Endothelial cell of umbilical vein (primary cell): ENCODE results near the gene PDAP1. TPM values are rescaled to one million over a fixed set of nuclear protein-coding genes. Genes with fewer than 3 reads are reported as not detected.

Experiments
- BruUV-seq: library from RNA; stranded (reverse); fragments of 400-500 nt; replicated peaks from 2 replicates; lab custom pipeline; 2021; lab: Mats Ljungman, UMichigan
- CTCF ChIA-PET: fragments of 300-600, 350-600 bp; sonication (Branson Sonifier 250); formaldehyde crosslinking; loops from one replicate; lab custom pipeline; 2021; ENCODE audit warnings: antibody characterized with exemption, inconsistent platforms; lab: Charles Lee
- POLR2A ChIA-PET: fragments of 300-600, 350-600 bp; sonication (Branson Sonifier 250); formaldehyde crosslinking; loops from one replicate; lab custom pipeline; 2021; ENCODE audit warnings: antibody characterized with exemption, inconsistent platforms; lab: Charles Lee
- DNase-seq: peaks from one replicate; pipeline ENCODE4 v3.0.0-alpha.2; 2011; ENCODE audit warnings: low read depth, low spot score
- FAIRE-seq: peaks from 2 replicates; lab custom pipeline; 2011; peaks lifted over from hg19 to GRCh38; lab: Jason Lieb, UNC
- H2AFZ ChIP-seq: 2 replicates; pipeline ENCODE4 v1.6.0; 2012; ENCODE audit warnings: low read depth, low read length, control low read depth, inconsistent platforms
- H3K27ac ChIP-seq: 2 replicates; pipeline ENCODE4 v1.5.1; 2011; ENCODE audit warnings: low read depth, mild to moderate bottlenecking, control low read depth, low read length, moderate library complexity; ENCODE audit not compliant: insufficient read depth
- H3K27me3 ChIP-seq, 2 experiments: 2 replicates each; pipeline versions ENCODE4 v1.6.0 to v1.6.1; 2011; ENCODE audit warnings: low read length in 2 of 2, mixed read lengths in 1 of 2; ENCODE audit not compliant: control insufficient read depth in 2 of 2, insufficient read depth in 2 of 2
- H3K36me3 ChIP-seq, 2 experiments: 2 replicates in 1 of 2; 3 replicates in 1 of 2; pipeline ENCODE4 v1.5.1; 2011; ENCODE audit warnings: low read length in 2 of 2, mild to moderate bottlenecking in 1 of 2, moderate library complexity in 1 of 2; ENCODE audit not compliant: control insufficient read depth in 2 of 2, insufficient read depth in 2 of 2; ENCODE audit errors: extremely low read depth in 1 of 2
- H3K4me1 ChIP-seq: 3 replicates; pipeline ENCODE4 v1.5.1; 2011; ENCODE audit warnings: mild to moderate bottlenecking, low read length; ENCODE audit not compliant: control insufficient read depth, insufficient read depth; ENCODE audit errors: extremely low read depth
- H3K4me2 ChIP-seq: 2 replicates; pipeline ENCODE4 v1.6.1; 2011; ENCODE audit warnings: low read length, control low read depth, mixed read lengths; ENCODE audit not compliant: insufficient read depth
- H3K4me3 ChIP-seq, 3 experiments: fragments of 200-600 bp in 1 of 3; sonication (generic), shearing (Covaris generic) in 1 of 3; replicated peaks in 1 of 3; 2 replicates each; pipeline ENCODE4 v1.5.1; 2011 to 2016; ENCODE audit warnings: control low read depth in 3 of 3, low read length in 3 of 3, mild to moderate bottlenecking in 2 of 3, inconsistent platforms in 1 of 3, low read depth in 1 of 3, moderate library complexity in 1 of 3; ENCODE audit not compliant: insufficient read depth in 1 of 3
- H3K79me2 ChIP-seq: 2 replicates; pipeline ENCODE4 v1.6.0; 2012; ENCODE audit warnings: low read length, inconsistent platforms; ENCODE audit not compliant: control insufficient read depth, insufficient read depth
- H3K9ac ChIP-seq: replicated peaks from 2 replicates; pipeline ENCODE3; 2011; ENCODE audit warnings: low read length, control low read depth; ENCODE audit not compliant: insufficient read depth; ENCODE audit errors: extremely low read depth
- H3K9me1 ChIP-seq: replicated peaks from 3 replicates; pipeline ENCODE4 v1.6.0; 2011; ENCODE audit warnings: mild to moderate bottlenecking, low read length; ENCODE audit not compliant: control insufficient read depth, insufficient read depth; ENCODE audit errors: extremely low read depth
- H3K9me3 ChIP-seq: replicated peaks from 2 replicates; pipeline ENCODE4 v1.5.1; 2012; ENCODE audit warnings: low read length, inconsistent platforms; ENCODE audit not compliant: control insufficient read depth, insufficient read depth
- H4K20me1 ChIP-seq: replicated peaks from 2 replicates; pipeline ENCODE3; 2011; ENCODE audit warnings: mild to moderate bottlenecking, low read length; ENCODE audit not compliant: control insufficient read depth, insufficient read depth; ENCODE audit errors: extremely low read depth
- CTCF ChIP-seq, 2 donors: IDR thresholded peaks; 1 replicate in 1 of 2; 2 replicates in 1 of 2; pipeline ENCODE4 v1.5.1; 2011; ENCODE audit warnings: low read length in 2 of 2, mild to moderate bottlenecking in 2 of 2, moderate library complexity in 2 of 2, control low read depth in 1 of 2, inconsistent platforms in 1 of 2, low read depth in 1 of 2; ENCODE audit not compliant: insufficient read depth in 1 of 2; ENCODE audit errors: extremely low read depth in 1 of 2
- FOS ChIP-seq: IDR thresholded peaks from 2 replicates; pipeline ENCODE4 v1.6.1; 2011; ENCODE audit warnings: mild to moderate bottlenecking, low read length, moderate library complexity, borderline replicate concordance; ENCODE audit not compliant: insufficient read depth
- GATA2 ChIP-seq: IDR thresholded peaks from 2 replicates; pipeline ENCODE4 v1.7.0; 2011; ENCODE audit warnings: low read depth, mild to moderate bottlenecking, moderate library complexity, mixed read lengths, low read length; ENCODE audit not compliant: insufficient read length, insufficient read depth
- MAX ChIP-seq: IDR thresholded peaks from 2 replicates; pipeline ENCODE4 v1.6.1; 2011; ENCODE audit not compliant: insufficient read depth, insufficient read length
- MYC ChIP-seq: IDR thresholded peaks from one replicate; pipeline ENCODE4 v1.6.1; 2011; ENCODE audit warnings: mild to moderate bottlenecking, low read depth, low read length
- POLR2A ChIP-seq: IDR thresholded peaks from 2 replicates; pipeline ENCODE4 v1.6.1; 2012; ENCODE audit warnings: low read depth, mild to moderate bottlenecking, control low read depth, low read length
- POLR2AphosphoS5 ChIP-seq: IDR thresholded peaks from 2 replicates; pipeline ENCODE4 v1.6.1; 2012; ENCODE audit warnings: low read depth, mild to moderate bottlenecking, control low read depth, low read length, moderate library complexity; ENCODE audit not compliant: insufficient read depth
- dilution Hi-C: fragments of 300-500 bp; cut with MboI; formaldehyde crosslinking; loops from one replicate; pipeline ENCODE4 v1.15.0; 2019; ENCODE audit warnings: low sequenced_read_pairs; ENCODE audit not compliant: extremely low pct_ligation_motif_present
- intact Hi-C: fragments of 100-400 bp; cut with micrococcal nuclease; formaldehyde crosslinking; loops from one replicate; pipeline ENCODE4 v1.10.0; 2022
- polyA plus RNA-seq, 4 experiments: library from polyadenylated mRNA; depleted of rRNA in 3 of 4; stranded (reverse) in 3 of 4; unstranded in 1 of 4; fragments of >200 nt; gene quantifications; 2 replicates each; pipeline versions ENCODE4 v1.2.1 to v1.2.3, GENCODE V29; 2011 to 2012; ENCODE audit warnings: missing spikeins in 1 of 4
- total RNA-seq: library from RNA; stranded (reverse); gene quantifications from 2 replicates; pipeline ENCODE4 v1.2.3, GENCODE V29; 2021

The PDAP1 gene
- total and polyA plus RNA-seq, 2 donors (not counting 3 experiments of a cell fraction or from before 2014, with no cell fraction given) = 32.6 to 150 TPM

GRCh38 chr7:99452541-99452940 lies 44.1 kb upstream of the PDAP1 start:
- dilution Hi-C loops (no loop called here), intact Hi-C loops (no loop called here)
- Histone ChIP-seq H3K36me3 (peaks cover 9 to 69% of the 10 kb centered on the region in 2 experiments), H4K20me1 (no peaks in the 10 kb centered on the region), H2AFZ (no peak overlapping the region), H3K9me1 (no peaks in the 10 kb centered on the region), H3K4me2 (no peak overlapping the region), H3K79me2 (no peaks in the 10 kb centered on the region), H3K9ac (no peak overlapping the region), H3K4me1 (no peaks in the 10 kb centered on the region), H3K27me3 (no peaks in the 10 kb centered on the region), H3K9me3 (no peaks in the 10 kb centered on the region), H3K27ac (no peak overlapping the region), H3K4me3 (no peak overlapping the region)
- FAIRE-seq (no peak), DNase-seq (no peak)
- ChIA-PET POLR2A (no interaction called here), CTCF (no interaction called here)
- no peak for TF ChIP-seq MAX
- no peak for TF ChIP-seq FOS
- no peak for TF ChIP-seq POLR2AphosphoS5
- no peak for TF ChIP-seq MYC
- no peak for TF ChIP-seq GATA2
- TF ChIP-seq POLR2A = no peak
- TF ChIP-seq CTCF (IDR thresholded peaks at IDR 0.05; ENCODE audit: extremely low read depth in 1 of 2, insufficient read depth in 1 of 2, low read depth in 1 of 2, low read length in 2 of 2) = no peak
- no TSS peak for BruUV-seq
